ENCODE measurements around the gene NTSR2.

NTSR2 gene

DNA sequence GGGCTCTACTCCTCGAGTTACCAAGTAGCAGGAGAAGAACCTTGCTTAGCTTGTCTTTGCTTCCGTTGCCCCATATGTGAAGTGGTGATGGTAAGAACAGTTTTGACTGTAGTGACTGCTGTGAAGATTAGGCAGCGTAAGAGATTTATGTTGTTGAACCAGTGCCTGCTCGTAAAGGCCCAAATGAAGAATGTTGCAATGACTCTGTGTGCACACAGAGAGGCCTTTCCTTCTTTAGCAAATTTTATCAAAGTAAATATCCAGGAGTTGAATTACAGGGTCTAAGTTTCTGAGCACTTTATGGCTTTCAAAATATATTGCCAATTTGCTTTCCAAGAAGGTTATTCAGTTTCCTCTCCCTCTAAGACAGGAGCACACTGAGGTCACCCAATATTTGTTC, 14.5 kb downstream of the NTSR2 start:
- DNase-seq, result no peak

DNA sequence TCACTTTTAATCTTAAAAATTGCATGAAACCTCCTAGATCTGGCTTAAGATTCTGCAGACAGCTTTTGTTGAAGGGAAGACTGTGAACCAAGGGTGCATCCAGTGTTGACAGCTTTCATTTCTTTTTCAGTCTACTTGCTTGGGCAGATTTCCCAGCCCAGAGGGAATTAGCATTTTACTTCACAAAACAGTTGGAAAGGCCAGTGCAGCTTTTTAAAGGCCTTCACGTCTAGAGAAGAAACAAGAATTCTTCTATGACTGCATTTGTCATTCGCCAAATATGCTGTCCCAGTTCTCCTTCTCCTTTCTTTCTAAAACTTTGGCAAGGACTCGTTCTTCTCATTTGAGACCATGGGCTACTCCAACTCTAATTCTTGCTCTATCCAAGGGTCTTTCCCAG, 17.4 kb downstream of the NTSR2 start:
- DNase-seq, result no peak

DNA sequence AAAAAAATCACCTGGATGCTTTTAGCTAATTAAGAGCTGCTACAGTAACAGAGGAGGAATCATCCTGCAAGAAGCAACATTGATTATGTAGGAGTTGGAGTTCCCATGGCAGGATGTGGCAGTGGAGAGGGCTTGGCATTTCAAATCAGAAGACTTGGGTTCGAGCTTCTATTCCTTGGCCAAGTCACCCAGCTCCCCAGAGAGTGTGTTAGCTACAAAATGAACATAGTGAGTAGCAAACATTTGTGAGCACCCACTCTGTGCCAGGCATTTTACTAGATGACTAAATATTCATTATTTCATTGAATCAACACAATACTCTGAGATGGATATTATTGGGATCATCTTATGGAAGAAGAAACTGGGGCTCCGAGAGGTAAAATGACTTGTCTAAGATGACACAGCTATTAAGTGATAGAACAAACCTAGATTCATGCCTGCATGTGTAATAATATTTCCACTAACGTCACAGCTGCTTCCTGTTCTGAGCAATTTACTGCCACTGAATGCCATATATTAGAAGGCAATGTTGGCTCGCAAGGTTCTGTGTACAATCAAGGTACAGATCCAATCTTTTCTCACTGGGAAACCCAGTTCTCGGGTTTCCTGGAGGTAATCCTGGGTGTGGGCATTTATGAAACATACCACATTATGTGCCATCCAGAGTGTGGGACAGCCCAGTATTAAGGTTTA, 18.0 kb downstream of the NTSR2 start:
- DNase-seq, result no peak

DNA sequence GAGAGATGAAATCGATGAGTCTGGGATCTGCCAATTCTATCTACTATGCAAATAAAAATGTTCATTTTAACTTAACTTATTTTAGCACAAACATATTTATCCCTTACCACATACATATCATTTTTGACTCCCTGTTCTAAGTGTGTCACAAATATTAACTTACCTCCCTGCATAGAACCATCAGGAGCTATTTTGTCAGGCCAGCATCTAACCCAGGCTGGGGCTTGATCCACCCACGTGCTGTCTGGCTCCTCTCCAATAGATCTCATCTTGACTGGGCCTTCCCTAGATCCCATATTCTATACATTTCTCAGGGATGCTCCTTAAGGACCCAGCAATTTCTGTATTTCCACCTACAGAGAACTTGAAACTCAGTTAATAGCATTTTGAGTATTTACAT, 20.9 kb downstream of the NTSR2 start:
- no peak for DNase-seq

DNA sequence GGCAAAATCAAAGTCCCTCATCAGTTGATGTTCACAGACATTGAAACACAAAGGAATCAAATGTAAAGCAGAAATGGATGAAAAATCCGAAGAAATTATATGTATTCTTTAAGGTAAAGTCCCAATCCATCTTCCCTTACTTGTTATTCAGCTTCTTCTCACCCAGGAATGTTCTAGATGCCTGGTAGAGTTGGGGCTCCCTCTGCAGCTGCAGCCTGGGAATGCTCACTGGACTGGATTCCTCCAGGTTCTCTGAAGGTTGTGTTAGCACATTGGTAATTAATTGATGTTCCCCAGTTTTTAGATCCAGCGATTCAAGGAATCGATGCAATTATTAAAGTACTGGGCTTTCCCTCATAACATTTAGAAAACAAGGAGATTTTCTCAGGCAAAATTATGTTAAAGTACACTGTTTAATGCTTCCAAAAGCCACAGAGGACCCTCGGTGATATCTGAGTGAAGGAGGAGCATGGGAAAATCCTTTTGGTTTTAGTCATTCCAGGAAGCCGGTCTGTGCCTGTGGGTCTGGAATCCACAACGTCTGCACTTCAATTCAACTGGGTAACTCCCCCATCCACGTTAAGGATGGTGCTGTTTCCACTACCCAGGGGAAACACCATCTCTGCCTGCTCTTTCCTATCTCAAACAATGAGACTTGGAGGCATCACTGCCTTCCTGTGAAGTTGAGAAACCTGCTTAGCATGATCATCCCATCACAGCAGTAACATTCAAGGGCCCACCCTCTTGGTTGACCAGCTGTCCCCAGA, 22.0 kb downstream of the NTSR2 start:
- DNase-seq, result no peak

DNA sequence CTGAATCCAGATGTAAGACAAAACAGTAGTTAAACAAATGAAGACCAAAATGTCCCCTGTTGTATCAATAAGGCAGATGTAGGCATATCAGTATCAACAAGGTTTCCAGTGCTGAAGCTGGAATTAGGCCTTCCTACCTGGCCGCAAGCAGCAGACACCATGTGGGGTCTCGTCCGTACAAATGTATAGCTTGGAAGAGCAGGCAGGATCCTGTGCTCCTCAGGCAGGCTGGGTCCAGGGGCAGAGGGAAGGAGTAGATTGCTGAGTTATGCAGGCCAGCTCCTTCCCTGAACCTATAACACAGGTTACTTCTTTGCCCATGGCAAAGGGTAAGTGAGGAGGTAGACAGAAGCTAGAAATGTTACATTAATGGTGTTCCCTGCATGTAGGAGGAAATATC, 23.5 kb downstream of the NTSR2 start:
- DNase-seq, result no peak

DNA sequence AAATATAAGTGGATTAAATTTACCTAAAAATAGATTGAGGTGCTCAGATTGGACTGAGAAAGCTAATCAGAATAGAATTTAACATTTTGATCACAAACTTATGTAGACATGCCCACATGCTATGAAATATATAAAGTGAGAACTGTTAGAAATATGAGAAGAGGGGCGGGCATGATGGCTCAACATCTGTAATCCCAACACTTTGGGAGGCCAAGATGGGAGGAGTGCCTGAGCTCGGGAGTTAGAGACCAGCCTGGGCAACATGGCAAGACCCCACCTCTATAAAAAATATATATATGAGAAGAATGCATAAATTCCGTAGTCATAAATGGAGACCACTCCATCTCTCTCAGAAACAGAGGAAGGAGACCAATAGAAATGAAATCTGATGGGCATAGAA, 25.7 kb downstream of the NTSR2 start:
- DNase-seq, result no peak

DNA sequence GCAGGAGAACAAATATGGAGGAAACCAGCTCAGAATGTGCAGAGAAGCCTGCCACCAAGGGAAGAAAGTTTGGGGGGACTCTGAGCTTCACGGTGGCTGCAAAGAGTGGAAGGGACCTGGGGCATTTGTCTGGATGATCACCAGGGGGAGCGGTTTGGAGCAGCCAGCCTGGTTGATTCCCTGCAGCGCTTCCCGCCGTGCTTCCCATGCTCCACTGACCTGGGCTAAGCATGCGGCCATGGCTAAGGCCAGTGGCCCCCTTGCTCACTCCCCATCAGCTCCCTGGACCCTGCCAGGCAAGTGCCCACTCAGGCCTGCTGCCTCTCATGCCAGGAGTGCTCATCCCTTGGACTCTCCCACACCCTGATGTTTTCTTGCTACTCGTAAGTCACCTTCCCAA, 27.0 kb downstream of the NTSR2 start:
- DNase-seq, result no peak

DNA sequence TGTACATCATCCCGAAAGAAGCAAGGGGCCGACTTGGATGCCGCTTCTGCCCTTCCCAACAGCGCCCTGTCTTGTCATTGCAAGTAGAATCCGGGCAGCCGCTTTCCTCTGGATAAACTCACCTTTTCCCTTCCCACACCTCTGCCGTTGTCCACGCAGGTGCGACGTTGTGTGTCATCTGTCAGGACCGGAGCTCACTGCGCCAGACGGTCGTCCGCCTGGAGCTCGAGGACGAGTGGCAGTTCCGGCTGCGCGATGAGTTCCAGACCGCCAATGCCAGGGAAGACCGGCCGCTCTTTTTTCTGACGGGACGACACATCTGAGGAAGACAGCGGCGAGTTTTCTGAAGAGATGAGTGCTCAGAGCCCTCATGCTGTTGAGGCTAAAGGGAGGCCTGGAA, 29.9 kb downstream of the NTSR2 start:
- DNase-seq, result no peak

DNA sequence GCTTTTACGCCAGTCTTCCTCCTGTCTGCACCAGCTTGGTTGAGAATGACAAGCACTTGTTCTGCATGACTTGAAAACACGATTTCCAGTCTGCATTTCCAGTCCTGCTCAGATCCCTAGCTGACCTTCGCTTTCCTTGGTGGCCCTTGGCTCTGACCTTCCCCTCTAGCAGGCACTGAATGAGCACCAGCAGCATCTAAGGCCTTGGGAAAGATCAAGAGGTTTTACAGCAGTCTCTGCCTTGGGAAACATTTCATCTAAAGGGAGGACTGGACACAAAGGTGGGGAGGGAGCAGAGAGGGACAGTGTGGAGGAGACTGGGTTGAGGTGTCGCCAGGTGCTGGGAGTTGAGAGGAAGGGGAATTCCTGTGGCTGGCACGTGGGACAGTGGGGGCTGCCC, 30.5 kb downstream of the NTSR2 start:
- no peak for DNase-seq

DNA sequence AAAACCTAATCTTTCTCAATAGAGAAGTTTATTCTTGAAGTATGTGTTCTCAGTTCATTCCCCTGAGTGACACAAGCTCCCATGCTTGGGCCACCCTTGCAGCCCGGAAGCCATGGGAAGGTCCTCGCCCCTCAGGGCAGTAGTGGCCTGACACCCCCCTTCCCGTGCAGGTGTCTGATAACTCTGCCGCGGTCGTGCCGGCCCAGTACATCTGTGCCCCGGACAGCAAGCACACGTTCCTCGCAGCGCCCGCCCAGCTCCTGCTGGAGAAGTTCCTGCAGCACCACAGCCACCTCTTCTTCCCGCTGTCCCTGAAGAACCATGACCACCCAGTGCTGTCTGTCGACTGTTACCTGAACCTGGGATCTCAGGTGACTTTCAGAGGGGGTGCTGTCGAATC, 32.4 kb downstream of the NTSR2 start:
- DNase-seq, result no peak

DNA sequence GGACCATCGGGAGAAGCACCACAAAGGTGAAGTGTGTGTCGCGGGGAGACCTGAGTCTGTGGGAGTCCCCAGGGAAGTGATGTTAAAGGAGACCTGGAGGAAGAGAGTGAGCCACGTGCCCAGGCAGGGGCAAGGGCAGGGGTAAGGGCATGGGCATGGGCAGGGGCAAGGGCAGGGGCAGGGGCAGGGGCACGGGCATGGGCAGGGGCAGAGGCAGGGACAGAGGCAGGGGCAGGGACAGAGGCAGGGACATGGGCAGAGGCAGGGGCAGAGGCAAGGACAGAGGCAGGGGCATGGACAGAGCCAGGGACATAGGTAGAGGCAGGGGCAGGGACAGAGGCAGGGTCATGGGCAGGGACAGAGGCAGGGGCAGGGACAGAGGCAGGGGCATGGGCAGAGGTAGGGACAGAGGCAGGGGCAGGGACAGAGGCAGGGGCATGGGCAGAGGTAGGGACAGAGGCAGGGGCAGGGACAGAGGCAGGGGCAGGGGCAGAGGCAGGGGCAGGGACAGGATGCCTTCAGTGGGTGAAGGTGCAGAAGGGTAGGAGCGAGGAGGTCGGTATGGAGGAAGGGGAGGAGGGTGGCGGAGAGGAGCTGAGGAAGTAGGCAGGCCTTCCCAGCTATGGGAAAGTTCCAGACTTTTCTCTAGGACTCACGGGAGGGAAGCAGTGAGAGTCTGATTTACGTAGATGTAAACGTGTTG, 33.3 kb downstream of the NTSR2 start:
- DNase-seq, result no peak

DNA sequence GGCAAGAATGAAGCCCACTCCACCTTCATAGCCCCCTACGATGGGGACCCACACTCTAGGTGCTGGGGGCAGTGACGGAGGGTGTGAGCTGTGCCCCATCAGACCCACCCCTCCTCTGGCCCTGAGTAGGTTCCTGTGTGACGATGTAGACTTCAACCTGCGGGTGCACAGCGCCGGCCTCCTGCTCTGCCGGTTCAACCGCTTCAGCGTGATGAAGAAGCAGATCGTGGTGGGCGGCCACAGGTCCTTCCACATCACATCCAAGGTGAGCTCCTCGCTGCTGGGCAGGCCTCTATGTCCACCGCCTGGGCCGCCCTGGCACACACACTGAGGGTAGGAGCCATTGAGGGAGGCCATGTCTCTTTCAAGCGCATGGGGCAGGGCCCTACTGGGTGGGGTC, 34.9 kb downstream of the NTSR2 start:
- DNase-seq, result no peak

DNA sequence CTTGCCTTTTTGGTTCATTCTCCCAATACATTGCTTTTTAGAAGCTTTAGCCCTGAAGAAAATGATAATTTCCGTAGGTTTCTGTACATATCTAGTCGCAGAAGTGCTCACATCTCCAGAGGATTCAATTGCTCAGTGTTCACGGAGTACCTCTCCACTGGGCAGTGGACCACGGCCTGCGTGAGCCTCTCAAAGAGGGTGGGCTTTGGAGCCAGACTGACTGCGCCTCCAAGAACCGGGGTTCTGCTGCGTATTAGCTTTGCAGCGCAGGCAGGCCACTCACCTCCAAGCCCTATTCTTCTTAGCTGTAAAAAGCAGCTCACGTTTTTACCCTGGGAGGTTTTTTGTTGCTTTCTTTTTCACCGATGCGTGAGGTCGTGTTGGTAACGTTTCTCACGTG, 35.4 kb downstream of the NTSR2 start:
- DNase-seq, result no peak

DNA sequence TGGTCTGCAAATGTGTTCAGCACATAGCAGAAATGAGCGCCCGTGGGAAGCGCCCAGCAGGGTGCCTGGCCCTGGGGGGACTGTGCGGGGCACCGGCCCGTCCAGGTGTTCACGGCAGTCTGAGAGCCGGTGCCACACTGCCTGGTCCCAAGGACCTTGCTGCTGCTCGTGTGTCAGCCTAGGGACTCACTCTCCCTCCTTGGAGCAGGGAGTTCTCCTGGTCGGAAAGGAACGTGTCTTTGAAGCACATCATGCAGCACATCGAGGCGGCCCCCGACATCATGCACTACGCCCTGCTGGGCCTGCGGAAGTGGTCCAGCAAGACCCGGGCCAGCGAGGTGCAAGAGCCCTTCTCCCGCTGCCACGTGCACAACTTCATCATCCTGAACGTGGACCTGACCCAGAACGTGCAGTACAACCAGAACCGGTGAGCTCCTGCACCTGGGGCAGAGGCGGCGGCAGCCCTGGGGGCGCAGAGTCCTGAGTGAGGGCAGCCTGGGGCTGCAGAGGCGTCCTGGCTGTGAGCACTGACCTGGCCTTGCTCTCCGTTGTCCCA, 36.0 kb downstream of the NTSR2 start:
- no peak for DNase-seq

DNA sequence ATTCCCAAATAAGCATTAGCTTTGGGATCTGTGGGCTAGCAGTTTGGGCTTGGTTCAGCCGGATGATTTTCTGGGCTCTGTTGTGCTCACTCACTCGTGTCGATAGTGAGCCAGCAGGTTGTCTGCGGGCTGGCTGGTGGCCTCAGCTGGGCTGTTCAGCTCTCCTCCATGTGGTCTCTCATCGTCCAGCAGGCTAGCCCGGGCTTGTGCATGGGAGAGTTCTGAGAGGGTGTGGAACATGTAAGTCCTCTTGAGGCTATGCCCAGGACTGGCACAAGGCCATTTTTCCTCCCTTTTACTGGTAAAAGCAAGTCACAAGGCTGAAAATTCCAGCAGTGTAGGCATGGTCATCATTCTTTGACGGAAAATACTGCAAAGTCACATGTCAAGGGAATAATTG, 38.5 kb downstream of the NTSR2 start:
- no peak for DNase-seq

DNA sequence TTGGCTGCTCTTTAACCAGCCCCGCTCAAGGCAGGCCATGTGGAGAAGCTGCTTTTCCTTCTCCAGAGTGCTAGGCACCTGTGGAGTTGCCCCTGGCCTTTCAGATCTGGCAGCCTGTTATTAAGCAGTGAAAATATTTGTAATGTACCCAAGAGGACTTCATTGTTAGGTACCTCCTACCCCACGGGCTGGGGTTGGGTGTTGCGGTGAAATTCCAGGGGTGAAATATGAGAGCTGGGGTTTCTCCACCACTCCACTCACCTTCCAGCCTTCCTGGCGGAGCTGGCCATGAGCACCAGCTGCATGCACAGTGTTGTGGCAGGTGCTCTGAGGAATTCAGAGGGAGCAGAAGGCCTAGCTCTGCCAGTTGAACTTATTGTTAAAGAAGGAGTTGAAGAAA, 39.1 kb downstream of the NTSR2 start:
- DNase-seq, result no peak

DNA sequence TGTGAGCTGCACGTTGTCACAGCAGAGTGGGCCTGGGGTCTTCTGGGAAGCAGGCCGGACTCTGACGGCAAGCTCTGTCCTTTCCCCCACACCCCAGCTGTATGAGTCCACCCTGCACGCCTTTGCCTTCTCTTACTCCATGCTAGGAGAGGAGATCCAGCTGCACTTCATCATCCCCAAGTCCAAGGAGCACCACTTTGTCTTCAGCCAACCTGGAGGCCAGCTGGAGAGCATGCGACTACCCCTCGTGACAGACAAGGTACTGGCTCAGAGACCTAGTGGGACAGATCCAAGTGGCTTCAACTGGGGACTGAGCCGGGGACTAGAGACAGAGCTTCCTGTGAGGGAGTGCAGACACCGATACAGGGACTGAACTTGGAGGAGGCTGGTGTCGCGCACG, 40.1 kb downstream of the NTSR2 start:
- no peak for DNase-seq

DNA sequence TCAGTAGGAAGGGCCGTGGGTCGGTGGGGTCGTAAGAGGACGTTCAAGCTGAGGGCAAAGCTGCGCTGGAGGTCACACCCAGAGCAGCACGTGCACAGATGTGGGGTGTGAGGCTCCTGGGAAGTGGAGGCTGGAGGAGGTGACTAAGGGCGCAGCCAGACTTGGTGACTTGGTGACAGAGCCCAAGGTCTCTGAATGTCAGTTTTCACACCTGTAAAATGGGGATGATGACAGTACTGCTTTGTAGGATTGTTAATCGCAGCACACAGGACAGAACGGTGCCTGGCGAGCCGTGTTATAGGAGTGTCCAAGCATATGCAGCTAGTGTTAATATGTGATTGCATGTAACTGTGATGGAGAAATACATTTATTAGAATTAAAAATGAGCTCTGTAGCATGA, 40.8 kb downstream of the NTSR2 start:
- no peak for DNase-seq

DNA sequence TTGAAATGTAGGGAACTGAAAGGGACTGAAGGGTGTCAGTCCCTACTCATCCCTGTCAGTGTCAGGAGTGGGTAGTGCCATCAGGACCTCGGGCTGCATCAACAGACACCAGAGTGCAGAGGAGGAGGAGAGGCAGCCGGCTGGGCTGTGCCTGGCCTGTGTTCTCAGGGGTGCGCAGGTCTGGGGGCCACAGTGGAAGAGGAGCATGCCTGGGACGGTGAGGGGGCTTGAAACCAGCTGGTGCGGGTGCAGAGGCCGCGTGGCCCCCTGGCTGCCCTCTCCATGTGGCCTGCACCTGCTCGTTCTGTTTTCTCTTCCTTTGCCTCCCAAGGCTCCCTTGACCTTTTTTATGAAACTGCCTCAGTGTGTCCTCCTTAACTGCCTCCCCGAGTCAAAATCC, 41.3 kb downstream of the NTSR2 start:
- no peak for DNase-seq

DNA sequence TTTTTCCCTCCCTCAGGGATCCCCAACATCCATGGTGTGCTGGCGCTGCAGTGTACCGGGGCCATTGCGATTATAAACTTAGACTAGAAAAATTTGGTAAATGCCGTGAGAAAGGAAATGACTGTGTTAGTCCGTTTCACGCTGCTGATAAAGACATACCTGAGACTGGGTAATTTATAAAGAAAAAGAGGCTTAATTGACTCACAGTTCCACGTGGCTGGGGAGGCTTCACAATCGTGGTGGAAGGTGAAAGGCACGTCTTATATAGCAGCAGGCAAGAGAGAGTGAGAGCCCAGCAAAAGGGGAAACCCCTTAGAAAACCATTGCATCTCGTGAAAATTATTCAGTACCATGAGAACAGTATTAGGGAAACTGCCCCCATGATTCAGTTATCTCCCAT, 44.3 kb downstream of the NTSR2 start:
- no peak for DNase-seq

DNA sequence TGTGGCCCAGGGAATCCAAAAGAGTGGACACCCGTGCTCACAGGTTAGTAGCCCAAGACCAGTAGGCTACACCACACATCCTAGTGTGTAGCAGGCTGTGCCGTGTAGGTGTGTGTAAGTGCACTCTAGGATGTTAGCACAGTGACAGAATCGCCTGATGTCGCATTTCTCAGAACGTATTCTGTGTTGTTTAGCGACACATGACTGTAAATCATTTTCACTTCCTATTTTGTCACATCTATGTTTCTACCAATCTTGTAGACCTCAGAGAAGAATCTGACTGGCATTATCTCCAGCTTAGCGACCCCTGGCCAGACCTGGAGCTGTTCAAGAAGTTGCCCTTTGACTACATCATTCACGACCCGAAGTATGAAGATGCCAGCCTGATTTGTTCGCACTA, 45.1 kb downstream of the NTSR2 start:
- DNase-seq, result no peak

DNA sequence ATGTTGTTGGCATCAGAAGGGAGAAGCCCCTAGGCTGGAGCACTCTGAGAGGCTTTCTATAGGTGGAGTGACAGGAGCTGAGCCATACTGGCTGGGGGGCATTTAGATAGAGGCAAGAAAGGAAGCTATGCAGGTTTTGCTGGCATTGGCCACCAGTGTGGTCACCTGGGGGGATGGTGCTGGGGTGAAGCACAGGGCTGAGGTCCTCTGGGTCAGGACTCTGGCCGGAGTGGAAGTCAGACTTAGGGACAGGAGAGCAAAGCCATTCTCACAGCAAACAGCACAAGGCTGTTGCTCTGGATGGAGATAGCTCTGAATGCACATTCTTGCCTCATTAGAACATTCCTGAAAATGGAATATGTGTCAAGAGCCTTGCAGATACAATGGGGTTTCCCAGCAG, 47.4 kb downstream of the NTSR2 start:
- no peak for DNase-seq

DNA sequence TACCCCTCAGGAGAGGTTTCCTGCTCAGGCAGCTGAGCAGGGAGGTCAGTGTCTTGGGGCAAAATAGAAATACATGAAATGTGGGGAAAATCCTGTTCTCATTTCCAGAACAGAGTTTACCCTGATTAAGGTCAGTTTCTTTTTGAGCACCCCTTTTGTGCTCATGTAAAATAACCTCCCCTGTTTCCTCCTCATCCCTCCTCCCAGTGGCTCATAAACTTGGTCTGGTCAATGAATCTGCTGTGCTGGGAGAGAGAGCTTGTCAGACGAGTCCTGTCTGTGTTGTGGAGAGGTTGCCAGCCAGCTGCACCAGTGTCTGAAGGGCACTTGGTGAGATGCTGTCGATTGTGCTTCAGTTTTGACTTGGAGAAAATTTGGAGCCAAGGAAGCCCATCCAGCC, 48.6 kb downstream of the NTSR2 start:
- no peak for DNase-seq

All from GDM1 (cell line).